Measurements from ENCODE around the gene TTC36. TPM values are rescaled to one million over a fixed set of nuclear protein-coding genes. Genes with fewer than 3 reads are reported as not detected.

TTC36 gene
- total and polyA plus RNA-seq, 9 of the 15 experiments (the other 6 are each of a cell fraction or from before 2014, with no cell fraction given): 0.22 to 0.23 TPM; not detected in 7

- H3K36me3 ChIP-seq (ENCODE audit: control insufficient read depth, insufficient read depth, low read length): peaks cover 75% of the 10 kb centered on the region
These were observed 5.4 kb upstream of the TTC36 start for GRCh38 chr11:118521892-118522311.

More at GRCh38 chr11:118521892-118522311, 5.4 kb upstream of the TTC36 start:
- ATAC-seq: no peak
- H2AFZ ChIP-seq (ENCODE audit: low read depth, low read length): no peak overlapping the region
- no peak for FAIRE-seq
- no peaks in the 10 kb centered on the region for H3K27me3 ChIP-seq (ENCODE audit: control insufficient read depth in 2 of 2, insufficient read depth in 2 of 2, low read length in 2 of 2)
- no peaks in the 10 kb centered on the region for H3K9me1 ChIP-seq (ENCODE audit: control insufficient read depth, insufficient read depth, low read length)
- intact Hi-C loops (cut with micrococcal nuclease) (no loop called here), in situ Hi-C loops (cut with MboI) (no loop called here)
- no peak for TF ChIP-seq USF2 (CRISPR knock-in tag; IDR thresholded peaks at IDR 0.05)
- TF ChIP-seq CREB1 (IDR thresholded peaks at IDR 0.05): no peak
- TF ChIP-seq CREB1 (CRISPR knock-in tag; IDR thresholded peaks at IDR 0.05): no peak
- no peak for TF ChIP-seq CBFB (CRISPR knock-in tag; IDR thresholded peaks at IDR 0.05)
- no peak for TF ChIP-seq RBM14 (IDR thresholded peaks at IDR 0.05; ENCODE audit: borderline replicate concordance, insufficient read depth, low read depth, low read length)
- no peak for TF ChIP-seq BRD4 (IDR thresholded peaks at IDR 0.05)
- no peak for TF ChIP-seq NFIX (CRISPR knock-in tag; IDR thresholded peaks at IDR 0.05; ENCODE audit: low read depth)
- no peak for TF ChIP-seq SMARCE1 (IDR thresholded peaks at IDR 0.05)
- TF ChIP-seq ETV5 (CRISPR knock-in tag; IDR thresholded peaks at IDR 0.05; ENCODE audit: low read depth): no peak
- no peak for TF ChIP-seq FOXJ2 (tag; IDR thresholded peaks at IDR 0.05)
- TF ChIP-seq BCOR (IDR thresholded peaks at IDR 0.05): no peak
- TF ChIP-seq ZNF507 (tag; conservative IDR thresholded peaks at IDR 0.05): no peak
- no peak for TF ChIP-seq HNRNPUL1 (IDR thresholded peaks at IDR 0.05; ENCODE audit: low read length)
- no peak for TF ChIP-seq TBP (optimal IDR thresholded peaks at IDR 0.05; ENCODE audit: low read depth, low read length)
- TF ChIP-seq ZNF518B (CRISPR knock-in tag; IDR thresholded peaks at IDR 0.05): no peak
- CTCF ChIA-PET (ENCODE audit: low intra/inter-chr PET ratio): no interaction called here
- H4K20me1 ChIP-seq (replicated peaks; ENCODE audit: control insufficient read depth, insufficient read depth, low read length): no peaks in the 10 kb centered on the region; the same call in 1 of the 2 replicates
- 93% methylated on average over 13 of the region's 13 CpGs for WGBS (ENCODE audit: insufficient coverage, low coverage, missing lambda C conversion rate)
- H3K9me3 ChIP-seq (replicated peaks; ENCODE audit: control insufficient read depth, insufficient read depth, low read depth, low read length): no peaks in the 10 kb centered on the region
- no peaks in the 10 kb centered on the region for H3K4me1 ChIP-seq (replicated peaks in 1 of 2; ENCODE audit: control insufficient read depth in 2 of 2, insufficient read depth in 2 of 2, low read length in 2 of 2)
- POLR2A ChIA-PET: no interaction called here
- no TSS peak for BruUV-seq (replicated peaks)
- H3K9ac ChIP-seq (ENCODE audit: insufficient read depth in 1 of 2, low read depth in 2 of 2, low read length in 2 of 2): no peak overlapping the region
- H3K27ac ChIP-seq (ENCODE audit: extremely low read depth, low read depth, low read length): no peak overlapping the region
- H3K4me2 ChIP-seq (ENCODE audit: insufficient read depth, low read length): no peak overlapping the region
- no peak overlapping the region for H3K4me3 ChIP-seq
- no peaks in the 10 kb centered on the region for H3K79me2 ChIP-seq (ENCODE audit: control insufficient read depth, insufficient read depth, low read length)
- DNase-seq (ENCODE audit: extremely low read depth in 1 of 4, low spot score in 3 of 4): no peak
